Loucy (cell line): ENCODE measurements around the gene PEX19.
A peak's percentile ranks its signal among the peaks of the same experiment; 100 is the strongest.

Experiments
- H2AFZ ChIP-seq: fragments of 200-600 bp; sonication (generic); 2 replicates; pipeline ENCODE4 v1.6.0; 2016; ENCODE audit warnings: antibody characterized with exemption, mild to moderate bottlenecking, low read length, moderate library complexity
- H3F3A ChIP-seq: fragments of 200-600 bp; 2 replicates; pipeline ENCODE4 v1.6.0; 2016; ENCODE audit warnings: antibody characterized with exemption, low read depth, mild to moderate bottlenecking
- H3K27me3 ChIP-seq: fragments of 200-600 bp; sonication (generic); 2 replicates; pipeline ENCODE4 v1.6.1; 2014; ENCODE audit warnings: low read length, mild to moderate bottlenecking; ENCODE audit not compliant: insufficient read depth, poor library complexity, severe bottlenecking
- H3K36me3 ChIP-seq: fragments of 200-600 bp; sonication (generic); 2 replicates; pipeline ENCODE4 v1.6.1; 2016; ENCODE audit warnings: low read length; ENCODE audit not compliant: insufficient read depth
- H3K4me1 ChIP-seq: fragments of 200-600 bp; sonication (generic); 2 replicates; pipeline ENCODE4 v1.5.1; 2014; ENCODE audit warnings: low read length, mild to moderate bottlenecking; ENCODE audit not compliant: insufficient read depth, poor library complexity, severe bottlenecking
- H3K4me2 ChIP-seq: fragments of 200-600 bp; sonication (generic); 2 replicates; pipeline ENCODE4 v1.6.0; 2014; ENCODE audit warnings: antibody characterized with exemption, low read length, low read depth, mild to moderate bottlenecking; ENCODE audit not compliant: poor library complexity, severe bottlenecking
- H3K4me3 ChIP-seq: fragments of 200-600 bp; sonication (generic); 2 replicates; pipeline ENCODE4 v1.5.1; 2014; ENCODE audit warnings: low read length, mild to moderate bottlenecking, mixed read lengths; ENCODE audit not compliant: poor library complexity, severe bottlenecking
- H3K79me2 ChIP-seq: fragments of 200-600 bp; sonication (generic); 2 replicates; pipeline ENCODE4 v1.6.1; 2014; ENCODE audit warnings: low read length; ENCODE audit not compliant: insufficient read depth
- H3K9ac ChIP-seq: fragments of 200-600 bp; sonication (generic); 2 replicates; pipeline ENCODE4 v1.6.0; 2014; ENCODE audit warnings: mild to moderate bottlenecking, low read depth, low read length, moderate library complexity; ENCODE audit not compliant: poor library complexity, severe bottlenecking
- H3K9me2 ChIP-seq: fragments of 200-600 bp; sonication (generic); replicated peaks from 2 replicates; pipeline ENCODE4 v1.6.1; 2016; ENCODE audit warnings: low read depth, low read length, mixed read lengths
- H3K9me3 ChIP-seq: fragments of 200-600 bp; sonication (generic); 2 replicates; pipeline ENCODE4 v1.6.1; 2014; ENCODE audit warnings: mild to moderate bottlenecking, antibody characterized with exemption, low read length, low read depth; ENCODE audit not compliant: insufficient read depth
- H4K20me1 ChIP-seq: fragments of 200-600 bp; sonication (generic); 2 replicates; pipeline ENCODE4 v1.6.0; 2014; ENCODE audit warnings: antibody characterized with exemption, low read length, mild to moderate bottlenecking; ENCODE audit not compliant: insufficient read depth, poor library complexity, severe bottlenecking
- EZH2phosphoT487 ChIP-seq: fragments of 200-600 bp; IDR thresholded peaks from 2 replicates; pipeline ENCODE4 v1.6.1; 2018; ENCODE audit warnings: antibody characterized with exemption, mild to moderate bottlenecking, moderate library complexity, borderline replicate concordance
- TF ChIP-seq, protein P1 (sequence below): fragments of 200-600 bp; sonication (generic); conservative IDR thresholded peaks from 2 replicates; pipeline ENCODE4 v1.5.1; 2014; ENCODE audit warnings: mild to moderate bottlenecking, antibody characterized with exemption, low read length

The PEX19 gene

DNA sequence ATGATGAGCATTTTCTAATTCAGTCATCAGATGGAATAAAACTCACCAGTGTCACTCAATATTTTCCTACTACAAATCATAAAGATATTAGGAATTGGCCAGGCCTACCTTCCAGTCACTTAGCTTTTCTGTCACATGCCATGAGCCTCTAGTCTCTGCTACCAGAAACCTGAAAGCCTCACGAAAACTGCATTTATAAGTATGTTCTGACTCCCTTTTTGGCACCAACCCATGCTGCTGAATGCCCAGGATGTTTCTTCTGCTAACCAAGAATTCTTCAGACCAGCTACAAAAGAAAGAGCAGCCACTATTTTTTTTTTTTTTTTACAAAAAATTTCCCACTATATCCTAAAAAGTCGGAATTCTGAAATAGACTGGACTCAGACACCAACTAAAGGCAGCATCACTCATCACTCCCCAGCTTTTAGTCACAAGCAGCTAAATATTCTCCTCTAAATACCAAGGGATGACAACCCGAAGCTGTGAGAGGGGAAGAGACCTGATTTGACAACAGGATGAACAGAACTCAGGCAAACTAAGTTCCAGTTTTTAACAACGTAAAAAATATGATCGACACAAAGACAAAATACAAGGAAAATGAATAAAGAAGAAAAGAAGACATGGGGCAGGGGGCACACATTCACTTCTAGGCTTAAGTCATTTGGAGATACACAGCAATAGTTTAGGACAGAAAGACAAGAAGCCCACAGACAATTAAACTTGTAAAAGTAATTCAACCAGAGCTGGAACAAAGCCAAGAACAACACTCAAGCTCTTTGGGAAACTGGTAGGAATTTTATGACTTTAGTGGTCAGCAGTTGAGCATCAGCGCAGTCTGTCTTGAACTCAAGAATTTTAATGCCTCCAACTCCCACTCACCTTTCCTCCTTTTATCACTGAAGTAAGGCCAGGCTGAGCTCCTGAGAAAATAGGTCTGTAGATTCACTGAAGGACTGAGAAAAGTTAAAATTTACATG lies 24.2 kb downstream of the PEX19 start:
- Histone ChIP-seq H3K4me1 (peaks cover 49% of the 10 kb centered on the region), H3K4me3 (peak overlapping the region; percentile 87), H3K27me3 (no peaks in the 10 kb centered on the region), H3K9me3 (no peaks in the 10 kb centered on the region), H3K36me3 (no peaks in the 10 kb centered on the region), H4K20me1 (peaks cover 38% of the 10 kb centered on the region), H3K79me2 (peaks cover 61% of the 10 kb centered on the region), H3K4me2 (peak overlapping the region; percentile 88), H3K9me2 (no peaks in the 10 kb centered on the region), H3F3A (no peaks in the 10 kb centered on the region), H3K9ac (peak overlapping the region; percentile 98), H2AFZ (no peak overlapping the region)
- no peak for TF ChIP-seq EZH2phosphoT487
- TF ChIP-seq, protein P1, sequence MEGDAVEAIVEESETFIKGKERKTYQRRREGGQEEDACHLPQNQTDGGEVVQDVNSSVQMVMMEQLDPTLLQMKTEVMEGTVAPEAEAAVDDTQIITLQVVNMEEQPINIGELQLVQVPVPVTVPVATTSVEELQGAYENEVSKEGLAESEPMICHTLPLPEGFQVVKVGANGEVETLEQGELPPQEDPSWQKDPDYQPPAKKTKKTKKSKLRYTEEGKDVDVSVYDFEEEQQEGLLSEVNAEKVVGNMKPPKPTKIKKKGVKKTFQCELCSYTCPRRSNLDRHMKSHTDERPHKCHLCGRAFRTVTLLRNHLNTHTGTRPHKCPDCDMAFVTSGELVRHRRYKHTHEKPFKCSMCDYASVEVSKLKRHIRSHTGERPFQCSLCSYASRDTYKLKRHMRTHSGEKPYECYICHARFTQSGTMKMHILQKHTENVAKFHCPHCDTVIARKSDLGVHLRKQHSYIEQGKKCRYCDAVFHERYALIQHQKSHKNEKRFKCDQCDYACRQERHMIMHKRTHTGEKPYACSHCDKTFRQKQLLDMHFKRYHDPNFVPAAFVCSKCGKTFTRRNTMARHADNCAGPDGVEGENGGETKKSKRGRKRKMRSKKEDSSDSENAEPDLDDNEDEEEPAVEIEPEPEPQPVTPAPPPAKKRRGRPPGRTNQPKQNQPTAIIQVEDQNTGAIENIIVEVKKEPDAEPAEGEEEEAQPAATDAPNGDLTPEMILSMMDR, result no peak

DNA sequence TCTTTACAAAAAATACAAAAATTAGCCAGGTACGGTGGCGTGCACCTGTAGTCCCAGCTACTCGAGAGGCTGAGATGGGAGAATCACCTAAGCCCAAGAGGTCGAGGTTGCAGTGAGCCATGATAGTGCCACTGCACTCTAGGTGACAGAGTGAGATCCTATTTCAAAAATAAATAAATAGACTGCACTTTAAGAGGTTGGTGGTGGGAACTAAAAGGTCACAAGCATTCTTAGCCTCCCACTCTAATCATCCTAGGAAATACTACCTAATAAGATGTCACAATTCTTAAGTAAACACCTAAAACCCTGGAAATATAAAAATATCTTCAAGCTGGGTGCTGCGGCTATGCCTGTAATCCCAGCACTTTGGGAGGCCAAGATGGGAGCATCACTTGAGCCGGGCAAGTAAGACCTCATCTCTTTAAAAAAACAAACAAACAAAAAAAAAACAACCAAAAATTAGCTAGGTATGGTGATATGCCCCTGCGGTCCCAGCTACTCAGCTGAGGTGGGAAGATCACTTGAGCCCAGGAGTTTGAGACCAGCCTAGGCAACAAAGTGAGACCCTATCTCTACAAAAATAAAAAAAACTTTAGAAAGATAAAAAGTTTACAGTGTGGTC lies 26.6 kb downstream of the PEX19 start:
- no peaks in the 10 kb centered on the region for H3K9me3 ChIP-seq
- H3K4me2 ChIP-seq, result peak overlapping the region; percentile 88
- H3F3A ChIP-seq, result no peaks in the 10 kb centered on the region
- H4K20me1 ChIP-seq, result peaks cover 38% of the 10 kb centered on the region
- H3K4me3 ChIP-seq, result peak overlapping the region; percentile 29
- H3K4me1 ChIP-seq, result peaks cover 49% of the 10 kb centered on the region
- no peak for TF ChIP-seq EZH2phosphoT487
- TF ChIP-seq, protein P1, result no peak
- peak overlapping the region; percentile 98 for H3K9ac ChIP-seq
- no peaks in the 10 kb centered on the region for H3K36me3 ChIP-seq
- H3K9me2 ChIP-seq, result no peaks in the 10 kb centered on the region
- no peaks in the 10 kb centered on the region for H3K27me3 ChIP-seq
- peaks cover 61% of the 10 kb centered on the region for H3K79me2 ChIP-seq
- no peak overlapping the region for H2AFZ ChIP-seq

DNA sequence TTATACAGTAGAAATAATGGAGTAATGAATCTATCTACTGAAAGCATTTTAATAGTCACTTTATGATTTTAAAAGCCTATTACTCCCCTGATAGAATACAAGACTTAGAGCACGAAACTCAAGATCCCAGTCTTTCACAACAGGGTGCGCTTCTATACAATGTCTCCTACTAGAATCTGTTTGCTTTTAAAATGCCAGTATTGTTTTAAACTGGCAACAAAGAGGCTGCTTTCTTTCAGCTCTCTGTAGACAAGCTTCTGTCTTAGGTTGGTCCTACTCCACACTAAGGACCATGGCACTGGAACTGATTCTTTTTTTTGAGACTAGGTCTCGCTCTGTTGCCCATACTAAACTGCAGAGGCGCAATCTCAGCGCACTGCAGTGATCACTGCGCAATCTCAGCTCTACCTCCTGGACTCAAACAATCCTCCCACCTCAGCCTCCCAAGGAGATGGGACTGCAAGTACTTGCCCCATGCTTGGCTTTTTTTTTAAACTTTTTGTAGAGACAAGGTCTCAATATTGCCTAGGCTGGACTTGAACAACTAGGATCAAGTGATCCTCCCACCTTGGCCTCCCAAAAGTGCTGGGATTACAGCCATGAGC lies 27.4 kb downstream of the PEX19 start:
- Histone ChIP-seq H3K9ac (peak overlapping the region; percentile 35), H3K9me3 (no peaks in the 10 kb centered on the region), H3K9me2 (no peaks in the 10 kb centered on the region), H3K36me3 (no peaks in the 10 kb centered on the region), H4K20me1 (peaks cover 38% of the 10 kb centered on the region), H3K4me3 (peak overlapping the region; percentile 39), H3K4me1 (peaks cover 43% of the 10 kb centered on the region), H3F3A (no peaks in the 10 kb centered on the region), H3K27me3 (no peaks in the 10 kb centered on the region), H3K4me2 (peak overlapping the region; percentile 88), H3K79me2 (peaks cover 61% of the 10 kb centered on the region), H2AFZ (no peak overlapping the region)
- TF ChIP-seq, protein P1, result no peak
- no peak for TF ChIP-seq EZH2phosphoT487
